AG09309 (cell line): ENCODE measurements around the gene SLC2A4.
A peak's percentile ranks its signal among the peaks of the same experiment; 100 is the strongest.

Experiments
- DNase-seq: peaks from one replicate; pipeline ENCODE4 v3.0.0-alpha.2; 2010; ENCODE audit warnings: low read depth
- H3K4me3 ChIP-seq: 2 replicates; pipeline ENCODE4 v1.5.1; 2011; ENCODE audit warnings: mild to moderate bottlenecking, low read depth, low read length, moderate library complexity; ENCODE audit not compliant: control insufficient read depth
- TF ChIP-seq, protein P1 (sequence below): IDR thresholded peaks from 2 replicates; pipeline ENCODE4 v1.5.1; 2011; ENCODE audit warnings: mild to moderate bottlenecking, low read depth, low read length, inconsistent platforms; ENCODE audit not compliant: insufficient read depth, control insufficient read depth; ENCODE audit errors: missing control alignments

SLC2A4 gene

DNA sequence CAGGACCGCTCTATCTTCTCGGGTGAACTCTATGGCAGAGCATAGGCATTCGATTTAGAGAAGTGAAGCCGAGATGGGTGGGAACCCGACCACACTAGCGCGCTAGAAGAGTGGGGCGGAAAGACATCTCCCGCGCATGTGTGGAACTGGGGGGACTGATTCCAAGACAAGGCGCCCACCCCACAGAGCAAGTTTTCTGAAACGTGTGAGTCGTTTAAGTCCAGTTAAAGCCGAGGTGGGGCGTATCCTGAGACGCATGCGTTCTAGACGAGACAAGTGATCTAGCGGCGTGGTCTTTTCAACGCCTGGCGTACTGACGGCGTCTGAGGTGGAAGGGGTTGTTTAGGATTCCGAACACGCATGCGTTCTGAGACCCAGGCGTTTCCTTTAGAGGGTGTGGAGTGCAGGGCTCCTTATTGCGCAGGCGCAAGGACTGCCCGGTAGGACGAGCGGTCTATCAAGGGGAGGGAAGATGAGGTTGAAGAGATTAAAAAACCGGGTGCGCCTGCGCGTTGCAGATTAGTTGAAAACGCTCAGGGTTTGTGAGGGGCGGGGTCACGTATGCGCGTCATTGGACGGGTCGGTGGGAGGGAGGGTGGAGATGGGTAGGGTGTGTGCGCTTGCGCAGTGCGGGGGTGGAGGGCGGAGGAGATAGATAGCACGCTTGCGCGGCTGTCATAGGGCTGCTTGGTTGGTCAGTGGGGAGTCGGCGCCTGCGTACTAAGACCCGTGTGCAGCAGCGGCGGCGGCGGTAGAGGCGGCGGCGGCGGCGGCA is 25.6 kb downstream of the SLC2A4 start, which contains the start of gene EIF5A:
Gene EIF5A (plus strand): TSS at position 718 of the 775 bp plus-strand sequence. CDS start 2,008 bp downstream, outside the sequence.
- peak; percentile 100 for DNase-seq
- TF ChIP-seq, protein P1, sequence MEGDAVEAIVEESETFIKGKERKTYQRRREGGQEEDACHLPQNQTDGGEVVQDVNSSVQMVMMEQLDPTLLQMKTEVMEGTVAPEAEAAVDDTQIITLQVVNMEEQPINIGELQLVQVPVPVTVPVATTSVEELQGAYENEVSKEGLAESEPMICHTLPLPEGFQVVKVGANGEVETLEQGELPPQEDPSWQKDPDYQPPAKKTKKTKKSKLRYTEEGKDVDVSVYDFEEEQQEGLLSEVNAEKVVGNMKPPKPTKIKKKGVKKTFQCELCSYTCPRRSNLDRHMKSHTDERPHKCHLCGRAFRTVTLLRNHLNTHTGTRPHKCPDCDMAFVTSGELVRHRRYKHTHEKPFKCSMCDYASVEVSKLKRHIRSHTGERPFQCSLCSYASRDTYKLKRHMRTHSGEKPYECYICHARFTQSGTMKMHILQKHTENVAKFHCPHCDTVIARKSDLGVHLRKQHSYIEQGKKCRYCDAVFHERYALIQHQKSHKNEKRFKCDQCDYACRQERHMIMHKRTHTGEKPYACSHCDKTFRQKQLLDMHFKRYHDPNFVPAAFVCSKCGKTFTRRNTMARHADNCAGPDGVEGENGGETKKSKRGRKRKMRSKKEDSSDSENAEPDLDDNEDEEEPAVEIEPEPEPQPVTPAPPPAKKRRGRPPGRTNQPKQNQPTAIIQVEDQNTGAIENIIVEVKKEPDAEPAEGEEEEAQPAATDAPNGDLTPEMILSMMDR: no peak
- H3K4me3 ChIP-seq: peak within 1 kb of the TSS; percentile 68

DNA sequence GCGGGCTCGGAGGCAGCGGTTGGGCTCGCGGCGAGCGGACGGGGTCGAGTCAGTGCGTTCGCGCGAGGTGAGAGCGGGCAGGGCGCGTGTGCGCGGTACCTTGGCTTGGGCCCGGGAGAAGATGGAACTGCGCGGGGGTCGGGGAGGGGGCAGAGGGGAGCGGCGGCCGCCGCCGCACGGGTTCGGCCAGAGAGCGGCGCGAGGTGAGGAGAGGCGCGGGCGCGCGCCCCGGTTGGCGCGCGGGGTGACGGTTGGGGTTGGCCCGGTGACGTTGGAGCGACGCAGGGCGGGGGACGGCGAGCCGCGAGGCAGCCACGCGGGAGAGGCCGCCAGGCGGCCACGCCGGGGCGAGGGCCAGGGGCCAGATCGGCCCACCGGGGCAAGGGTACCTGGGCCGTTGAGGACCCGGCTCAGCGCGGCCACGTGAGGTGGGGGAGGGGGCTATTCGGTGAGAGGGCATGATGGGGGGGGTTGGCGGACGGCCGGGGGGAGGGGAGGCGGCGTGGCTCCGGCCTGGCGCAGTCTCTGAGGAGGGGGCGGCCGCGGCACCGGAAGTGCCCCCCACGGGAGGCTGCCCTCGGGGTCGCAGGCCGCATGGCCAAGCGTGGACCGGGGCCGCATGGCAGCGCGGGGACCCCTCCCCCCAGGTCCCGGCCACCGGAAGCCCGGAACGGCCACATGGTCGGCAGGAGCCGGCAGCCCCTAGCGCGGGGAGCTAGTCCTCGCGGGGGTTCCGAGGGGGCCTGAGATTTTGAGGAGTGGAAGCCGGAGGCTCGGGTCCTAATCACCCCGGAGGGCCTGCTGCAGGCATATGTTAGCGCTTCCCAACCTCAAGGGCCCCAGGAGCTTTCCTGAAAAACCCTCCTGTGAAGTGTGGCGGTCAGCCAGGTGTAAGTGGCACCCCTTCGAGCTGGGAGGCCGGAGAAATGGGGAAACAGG is 26.4 kb downstream of the SLC2A4 start:
- TF ChIP-seq, protein P1: peak; percentile 4
- DNase-seq: no peak
- peak overlapping the region; percentile 68 for H3K4me3 ChIP-seq

DNA sequence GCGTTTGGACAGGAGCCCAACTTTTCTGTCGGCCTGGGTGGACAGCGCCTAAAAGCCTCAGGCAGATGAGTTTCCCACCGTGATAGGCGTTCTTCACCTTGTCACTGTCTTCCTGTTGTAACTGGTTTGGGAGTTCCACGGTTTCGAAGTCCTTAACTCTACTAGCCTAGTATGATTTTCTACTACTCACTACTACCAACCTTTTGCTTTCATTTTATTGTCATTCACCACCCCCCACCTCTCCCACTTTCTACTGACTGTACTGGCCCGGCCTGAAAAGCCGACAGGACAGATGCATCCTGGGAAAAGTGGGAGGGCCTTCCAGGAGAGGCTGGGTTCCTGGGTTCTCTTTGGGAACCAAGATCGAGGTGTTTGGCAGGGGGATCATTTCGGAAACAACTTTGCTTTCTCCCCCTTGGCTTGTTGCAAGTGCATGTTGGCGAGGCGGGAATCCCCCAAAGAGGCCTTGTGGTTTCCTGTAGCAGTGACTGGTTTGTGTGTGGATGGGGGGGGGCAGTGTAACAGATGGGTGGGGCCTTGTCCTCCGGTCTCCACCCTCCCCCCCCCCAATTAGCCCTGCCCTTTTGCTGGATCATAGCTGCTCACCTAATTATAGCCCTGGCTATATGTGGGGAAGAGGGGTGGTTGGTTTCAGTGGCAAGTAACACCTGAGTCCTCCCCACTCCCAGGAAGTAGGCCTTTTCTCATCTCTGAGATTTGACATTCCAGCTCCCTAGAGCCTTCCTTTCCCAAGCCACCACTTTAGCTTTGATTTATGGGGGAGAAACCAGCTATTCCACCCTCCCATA is 27.3 kb downstream of the SLC2A4 start:
- TF ChIP-seq, protein P1: no peak
- DNase-seq: no peak
- H3K4me3 ChIP-seq: peak overlapping the region; percentile 68

DNA sequence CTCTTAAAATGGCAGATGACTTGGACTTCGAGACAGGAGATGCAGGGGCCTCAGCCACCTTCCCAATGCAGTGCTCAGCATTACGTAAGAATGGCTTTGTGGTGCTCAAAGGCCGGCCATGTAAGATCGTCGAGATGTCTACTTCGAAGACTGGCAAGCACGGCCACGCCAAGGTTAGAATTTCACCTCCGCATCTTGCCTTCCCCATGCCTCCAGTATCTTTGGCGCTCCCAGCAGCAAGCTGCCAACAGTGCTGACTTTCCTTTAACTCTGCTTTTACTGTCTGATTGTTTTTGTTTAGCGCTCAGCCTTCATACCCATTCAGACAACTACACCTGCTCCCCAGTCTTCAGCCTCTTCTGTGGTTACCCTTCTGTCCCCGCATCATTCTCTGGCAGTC is 28.1 kb downstream of the SLC2A4 start:
- TF ChIP-seq, protein P1: no peak
- H3K4me3 ChIP-seq: peak overlapping the region; percentile 68; the same call in 1 of the 2 replicates
- no peak for DNase-seq

DNA sequence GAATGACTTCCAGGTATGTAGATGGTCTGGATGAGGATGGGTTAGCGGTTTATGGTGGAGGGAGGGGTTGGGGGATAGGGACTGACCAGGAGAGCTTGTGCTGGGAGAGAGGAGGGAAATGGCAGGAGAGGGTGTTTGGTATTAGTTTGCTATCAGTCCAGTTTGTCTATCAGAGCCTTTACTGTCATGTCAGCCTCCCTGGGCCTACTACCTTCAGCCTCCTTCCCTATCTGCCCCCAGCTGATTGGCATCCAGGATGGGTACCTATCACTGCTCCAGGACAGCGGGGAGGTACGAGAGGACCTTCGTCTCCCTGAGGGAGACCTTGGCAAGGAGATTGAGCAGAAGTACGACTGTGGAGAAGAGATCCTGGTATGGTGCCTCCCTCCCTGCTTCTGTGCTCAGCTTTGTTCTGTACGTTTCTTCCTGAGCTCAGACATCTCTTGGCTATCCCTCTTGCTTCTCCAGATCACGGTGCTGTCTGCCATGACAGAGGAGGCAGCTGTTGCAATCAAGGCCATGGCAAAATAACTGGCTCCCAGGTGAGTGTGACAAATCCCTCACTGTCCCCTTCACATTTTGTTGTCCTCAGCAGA is 29.7 kb downstream of the SLC2A4 start:
- no peak for DNase-seq
- H3K4me3 ChIP-seq: no peak overlapping the region
- TF ChIP-seq, protein P1: no peak
